GM12872 (cell line): ENCODE data around the gene MOV10L1.

ENCODE experiments used
- CTCF ChIP-seq: IDR thresholded peaks from 3 replicates; pipeline ENCODE4 v1.5.1; 2011; ENCODE audit warnings: low read depth, mild to moderate bottlenecking, low read length, moderate library complexity; ENCODE audit not compliant: insufficient read depth

MOV10L1 gene

GRCh38 chr22:50179937-50180726 is 90.3 kb downstream of the MOV10L1 start:
- no peak for TF ChIP-seq CTCF

GRCh38 chr22:50180727-50181521 is 91.1 kb downstream of the MOV10L1 start:
- TF ChIP-seq CTCF = no peak

- no peak for TF ChIP-seq CTCF
Observed at GRCh38 chr22:50182176-50183081, 92.6 kb downstream of the MOV10L1 start.

GRCh38 chr22:50183141-50183971 is 93.5 kb downstream of the MOV10L1 start:
- no peak for TF ChIP-seq CTCF

GRCh38 chr22:50184004-50184901 is 94.4 kb downstream of the MOV10L1 start:
- no peak for TF ChIP-seq CTCF

GRCh38 chr22:50184902-50185374 is 95.1 kb downstream of the MOV10L1 start:
- TF ChIP-seq CTCF = no peak
